Breast epithelium (tissue), 4 donors: Measurements from ENCODE around the gene CPA2. TPM values are rescaled to one million over a fixed set of nuclear protein-coding genes. Genes with fewer than 3 reads are reported as not detected.

Experiments used
- DNase-seq, 2 donors: peaks; one replicate each; pipeline ENCODE4 v3.0.0-alpha.2; 2019; ENCODE audit warnings: low spot score in 2 of 2
- H3K27ac ChIP-seq, 2 donors: fragments of 200-600 bp; sonication (generic) in 1 of 2; one replicate each; pipeline ENCODE4 v1.5.1; 2016 to 2019; ENCODE audit warnings: mild to moderate bottlenecking in 1 of 2
- H3K27me3 ChIP-seq, 2 donors: fragments of 200-600 bp; sonication (generic) in 1 of 2; one replicate each; pipeline versions ENCODE4 v1.5.1 to v1.6.0; 2017 to 2019; ENCODE audit warnings: control low read depth in 1 of 2, mild to moderate bottlenecking in 1 of 2
- H3K36me3 ChIP-seq: fragments of 200-600 bp; one replicate; pipeline ENCODE4 v1.5.1; 2019
- H3K4me1 ChIP-seq, 2 donors: fragments of 200-600 bp; sonication (generic); one replicate each; pipeline ENCODE4 v1.5.1; 2016 to 2019; ENCODE audit warnings: control low read depth in 1 of 2
- H3K4me3 ChIP-seq, 3 donors: fragments of 200-600 bp; sonication (generic); 1 replicate in 2 of 3; 2 replicates in 1 of 3; pipeline ENCODE4 v1.5.1; 2016 to 2019; ENCODE audit warnings: mild to moderate bottlenecking in 3 of 3, moderate library complexity in 2 of 3
- H3K9me3 ChIP-seq, 2 donors: fragments of 200-600 bp; sonication (generic) in 1 of 2; one replicate each; pipeline ENCODE4 v1.5.1; 2016 to 2019; ENCODE audit warnings: control low read depth in 1 of 2
- POLR2A ChIP-seq: fragments of 450-650 bp; IDR thresholded peaks from one replicate; pipeline ENCODE4 v1.6.1; 2016; ENCODE audit warnings: antibody characterized with exemption, mild to moderate bottlenecking, moderate library complexity
- POLR2AphosphoS5 ChIP-seq, 3 donors: sonication (generic); formaldehyde crosslinking; IDR thresholded peaks; one replicate each; pipeline ENCODE4 v1.6.1; 2017; ENCODE audit warnings: antibody characterized with exemption in 3 of 3
- intact Hi-C: fragments of 100-400 bp; cut with DNase I; formaldehyde crosslinking; loops from one replicate; pipeline ENCODE4 v1.15.1; 2023; ENCODE audit warnings: low total_unique reads
- total RNA-seq, 3 donors: library from RNA; depleted of rRNA; stranded (reverse); fragments of >200 nt; gene quantifications; one replicate each; pipeline ENCODE4 v1.1.0, GENCODE V29; 2016
- TF ChIP-seq, protein P1 (sequence below), 3 donors: fragments of 450-650 bp; IDR thresholded peaks; one replicate each; pipeline ENCODE4 v1.5.1; 2016 to 2017; ENCODE audit warnings: antibody characterized with exemption in 3 of 3, mild to moderate bottlenecking in 3 of 3, moderate library complexity in 3 of 3

The CPA2 gene
- not detected for total RNA-seq

DNA sequence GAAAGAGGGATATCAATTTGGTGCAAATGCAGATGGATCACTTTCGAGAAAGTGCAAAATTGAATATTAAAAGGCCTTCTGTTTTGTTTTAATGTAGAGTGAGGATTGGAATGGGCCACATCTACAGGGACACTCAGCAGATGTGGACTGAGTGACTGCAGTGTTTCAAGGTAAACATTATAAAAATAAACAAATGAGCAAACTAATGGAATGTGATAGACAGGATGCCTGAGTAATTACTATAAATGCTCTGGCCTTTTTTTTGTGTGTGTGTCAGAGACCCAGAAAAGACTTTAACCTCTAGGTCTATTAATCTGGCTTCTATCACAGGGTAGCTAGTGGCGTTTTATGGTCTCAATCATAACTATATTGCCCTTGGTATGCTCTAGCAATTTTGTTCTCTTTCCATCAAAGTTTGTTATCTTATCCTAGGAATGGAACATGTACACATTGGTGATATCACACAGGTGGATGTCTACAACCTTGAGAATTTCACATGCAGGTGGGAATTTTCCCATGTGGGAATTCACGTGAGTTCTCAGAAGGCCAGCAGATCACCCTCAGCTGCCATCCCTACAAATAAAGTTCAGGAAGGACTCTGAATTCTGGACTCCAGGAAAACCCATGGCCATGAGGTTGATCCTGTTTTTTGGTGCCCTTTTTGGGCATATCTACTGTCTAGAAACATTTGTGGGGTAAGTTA, at the start of gene CPA2:
Gene CPA2, plus strand, starts transcription at position 606 of the 703 bp plus-strand sequence. Its CDS starts 19 bp downstream, at position 625.
- intact Hi-C loops: no loop called here
- Histone ChIP-seq H3K36me3 (no peaks in the 10 kb centered on the region), H3K27ac (no peak within 1 kb of the TSS), H3K27me3 (no peaks in the 10 kb centered on the region), H3K4me1 (no peaks in the 10 kb centered on the region), H3K9me3 (peaks cover 0 to 2% of the 10 kb centered on the region in 2 donors), H3K4me3 (no peak within 1 kb of the TSS)
- no peak for DNase-seq
- TF ChIP-seq POLR2A: no peak
- TF ChIP-seq, protein P1, sequence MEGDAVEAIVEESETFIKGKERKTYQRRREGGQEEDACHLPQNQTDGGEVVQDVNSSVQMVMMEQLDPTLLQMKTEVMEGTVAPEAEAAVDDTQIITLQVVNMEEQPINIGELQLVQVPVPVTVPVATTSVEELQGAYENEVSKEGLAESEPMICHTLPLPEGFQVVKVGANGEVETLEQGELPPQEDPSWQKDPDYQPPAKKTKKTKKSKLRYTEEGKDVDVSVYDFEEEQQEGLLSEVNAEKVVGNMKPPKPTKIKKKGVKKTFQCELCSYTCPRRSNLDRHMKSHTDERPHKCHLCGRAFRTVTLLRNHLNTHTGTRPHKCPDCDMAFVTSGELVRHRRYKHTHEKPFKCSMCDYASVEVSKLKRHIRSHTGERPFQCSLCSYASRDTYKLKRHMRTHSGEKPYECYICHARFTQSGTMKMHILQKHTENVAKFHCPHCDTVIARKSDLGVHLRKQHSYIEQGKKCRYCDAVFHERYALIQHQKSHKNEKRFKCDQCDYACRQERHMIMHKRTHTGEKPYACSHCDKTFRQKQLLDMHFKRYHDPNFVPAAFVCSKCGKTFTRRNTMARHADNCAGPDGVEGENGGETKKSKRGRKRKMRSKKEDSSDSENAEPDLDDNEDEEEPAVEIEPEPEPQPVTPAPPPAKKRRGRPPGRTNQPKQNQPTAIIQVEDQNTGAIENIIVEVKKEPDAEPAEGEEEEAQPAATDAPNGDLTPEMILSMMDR (IDR thresholded peaks at IDR 0.05): no peak
- no peak for TF ChIP-seq POLR2AphosphoS5 (IDR thresholded peaks at IDR 0.05)

- DNase-seq: no peak
- no peaks in the 10 kb centered on the region for H3K9me3 ChIP-seq
- H3K36me3 ChIP-seq: no peaks in the 10 kb centered on the region
- no peak for TF ChIP-seq POLR2AphosphoS5 (IDR thresholded peaks at IDR 0.05)
- TF ChIP-seq POLR2A: no peak
- TF ChIP-seq, protein P1 (IDR thresholded peaks at IDR 0.05): no peak
- intact Hi-C loops: no loop called here
- H3K27ac ChIP-seq: no peak overlapping the region
- no peaks in the 10 kb centered on the region for H3K4me1 ChIP-seq
- no peaks in the 10 kb centered on the region for H3K27me3 ChIP-seq
- no peak overlapping the region for H3K4me3 ChIP-seq
Measured at GRCh38 chr7:130218806-130219620, 47.6 kb upstream of the CPA2 start.

- intact Hi-C loops: no loop called here
- TF ChIP-seq POLR2AphosphoS5 (IDR thresholded peaks at IDR 0.05): no peak
- TF ChIP-seq POLR2A: no peak
- TF ChIP-seq, protein P1 (IDR thresholded peaks at IDR 0.05): no peak
- no peaks in the 10 kb centered on the region for H3K36me3 ChIP-seq
- no peaks in the 10 kb centered on the region for H3K9me3 ChIP-seq
- no peak for DNase-seq
- H3K27me3 ChIP-seq: no peaks in the 10 kb centered on the region
- no peak overlapping the region for H3K4me3 ChIP-seq
- H3K27ac ChIP-seq: no peak overlapping the region
- H3K4me1 ChIP-seq: no peaks in the 10 kb centered on the region
Measured at GRCh38 chr7:130219871-130220270, 46.8 kb upstream of the CPA2 start.

GRCh38 chr7:130221746-130222145, 44.9 kb upstream of the CPA2 start:
- intact Hi-C loops: no loop called here
- H3K27ac ChIP-seq: no peak overlapping the region
- H3K36me3 ChIP-seq: no peaks in the 10 kb centered on the region
- no peaks in the 10 kb centered on the region for H3K4me1 ChIP-seq
- TF ChIP-seq POLR2A: no peak
- TF ChIP-seq POLR2AphosphoS5 (IDR thresholded peaks at IDR 0.05): no peak
- TF ChIP-seq, protein P1 (IDR thresholded peaks at IDR 0.05): no peak
- H3K4me3 ChIP-seq: no peak overlapping the region
- no peaks in the 10 kb centered on the region for H3K9me3 ChIP-seq
- H3K27me3 ChIP-seq: no peaks in the 10 kb centered on the region
- DNase-seq: no peak

DNA sequence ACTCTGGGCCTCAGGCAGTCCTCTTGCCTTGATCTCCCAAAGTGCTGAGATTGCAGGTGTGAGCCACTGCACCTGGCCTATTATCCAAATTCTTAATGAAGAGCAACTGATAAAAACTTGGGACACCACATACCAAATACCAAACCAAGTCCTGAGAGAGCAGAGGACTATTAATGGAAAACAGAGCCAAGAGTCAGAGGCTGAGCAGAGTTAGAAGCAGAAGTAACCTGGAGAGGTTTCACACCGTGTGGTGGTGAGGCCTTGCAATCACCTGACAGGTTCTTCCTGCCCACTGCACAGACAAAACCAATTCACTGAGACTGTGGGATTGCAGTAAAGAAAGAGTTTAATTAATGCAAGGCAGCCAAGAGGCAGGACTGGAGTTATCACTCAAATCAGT, 43.0 kb upstream of the CPA2 start:
- TF ChIP-seq POLR2A (no peak), POLR2AphosphoS5 (IDR thresholded peaks at IDR 0.05) (no peak)
- TF ChIP-seq, protein P1 (IDR thresholded peaks at IDR 0.05): no peak
- Histone ChIP-seq H3K4me3 (no peak overlapping the region), H3K36me3 (no peaks in the 10 kb centered on the region), H3K27me3 (no peaks in the 10 kb centered on the region), H3K9me3 (no peaks in the 10 kb centered on the region), H3K27ac (no peak overlapping the region), H3K4me1 (no peaks in the 10 kb centered on the region)
- intact Hi-C loops: no loop called here
- DNase-seq: no peak
